22Rv1 (cell line): Measurements from ENCODE around the gene MTCH2.

ENCODE experiments used
- ZFX ChIP-seq: fragments of 450-650 bp; IDR thresholded peaks from 2 replicates; pipeline ENCODE4 v1.6.1; 2017; ENCODE audit warnings: antibody characterized with exemption, borderline replicate concordance
- TF ChIP-seq, protein P1 (sequence below): fragments of 450-650 bp; IDR thresholded peaks from 2 replicates; pipeline ENCODE4 v1.5.1; 2017; ENCODE audit warnings: mild to moderate bottlenecking

DNA sequence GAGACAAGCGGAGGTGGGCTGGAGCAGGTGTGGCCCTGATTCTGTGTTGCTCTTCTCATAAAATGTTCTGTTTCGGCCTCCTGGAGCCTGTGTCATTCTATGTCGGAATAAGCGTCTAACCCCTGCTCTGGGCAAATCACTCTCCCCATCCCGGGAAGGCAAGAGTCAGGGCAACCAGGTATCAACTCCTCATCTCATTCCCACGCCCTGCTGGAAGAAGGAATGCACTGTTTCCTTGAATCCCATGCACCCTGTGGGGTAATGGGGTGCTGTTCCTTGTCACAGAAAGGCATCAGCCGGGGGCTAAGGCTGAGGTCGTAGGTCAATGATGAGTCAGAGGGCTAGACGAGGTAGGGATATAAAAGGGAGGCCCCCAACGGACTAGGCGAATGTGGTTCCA, 53.2 kb downstream of the MTCH2 start:
- TF ChIP-seq, protein P1, sequence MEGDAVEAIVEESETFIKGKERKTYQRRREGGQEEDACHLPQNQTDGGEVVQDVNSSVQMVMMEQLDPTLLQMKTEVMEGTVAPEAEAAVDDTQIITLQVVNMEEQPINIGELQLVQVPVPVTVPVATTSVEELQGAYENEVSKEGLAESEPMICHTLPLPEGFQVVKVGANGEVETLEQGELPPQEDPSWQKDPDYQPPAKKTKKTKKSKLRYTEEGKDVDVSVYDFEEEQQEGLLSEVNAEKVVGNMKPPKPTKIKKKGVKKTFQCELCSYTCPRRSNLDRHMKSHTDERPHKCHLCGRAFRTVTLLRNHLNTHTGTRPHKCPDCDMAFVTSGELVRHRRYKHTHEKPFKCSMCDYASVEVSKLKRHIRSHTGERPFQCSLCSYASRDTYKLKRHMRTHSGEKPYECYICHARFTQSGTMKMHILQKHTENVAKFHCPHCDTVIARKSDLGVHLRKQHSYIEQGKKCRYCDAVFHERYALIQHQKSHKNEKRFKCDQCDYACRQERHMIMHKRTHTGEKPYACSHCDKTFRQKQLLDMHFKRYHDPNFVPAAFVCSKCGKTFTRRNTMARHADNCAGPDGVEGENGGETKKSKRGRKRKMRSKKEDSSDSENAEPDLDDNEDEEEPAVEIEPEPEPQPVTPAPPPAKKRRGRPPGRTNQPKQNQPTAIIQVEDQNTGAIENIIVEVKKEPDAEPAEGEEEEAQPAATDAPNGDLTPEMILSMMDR = no peak
- TF ChIP-seq ZFX = no peak
